Esophagus muscularis mucosa (tissue), 4 donors: ENCODE measurements around the gene COG1.

Experiments used
- CTCF ChIP-seq, 3 experiments: fragments of 200-600 bp in 2 of 3; fragments of 450-650 bp in 1 of 3; sonication (generic) in 2 of 3; IDR thresholded peaks; one replicate each; pipeline ENCODE4 v1.5.1; 2017 to 2019; ENCODE audit warnings: antibody characterized with exemption in 3 of 3, mild to moderate bottlenecking in 2 of 3, moderate library complexity in 1 of 3
- EP300 ChIP-seq: sonication (generic); formaldehyde crosslinking; IDR thresholded peaks from one replicate; pipeline ENCODE4 v1.6.1; 2017; ENCODE audit warnings: antibody characterized with exemption
- POLR2A ChIP-seq: fragments of 450-650 bp; IDR thresholded peaks from one replicate; pipeline ENCODE4 v1.6.1; 2017; ENCODE audit warnings: antibody characterized with exemption, moderate library complexity, mild to moderate bottlenecking, low read depth
- POLR2AphosphoS5 ChIP-seq, 2 donors: sonication (generic); formaldehyde crosslinking; IDR thresholded peaks; one replicate each; pipeline ENCODE4 v1.6.1; 2017; ENCODE audit warnings: antibody characterized with exemption in 2 of 2

- no peak for TF ChIP-seq CTCF (IDR thresholded peaks at IDR 0.05)
- TF ChIP-seq EP300, result no peak
- TF ChIP-seq POLR2A, result no peak
- no peak for TF ChIP-seq POLR2AphosphoS5 (IDR thresholded peaks at IDR 0.05)
These were observed 25.9 kb upstream of the COG1 start for GRCh38 chr17:73166731-73167581.
